GM19035 (cell line): ENCODE measurements around the gene GMPPA.

Experiments used
- ATAC-seq: cut with Tn5 transposase; IDR thresholded peaks from one replicate; pipeline ENCODE4 v1.9.1; 2021; ENCODE audit not compliant: unreplicated experiment

Gene GMPPA

DNA sequence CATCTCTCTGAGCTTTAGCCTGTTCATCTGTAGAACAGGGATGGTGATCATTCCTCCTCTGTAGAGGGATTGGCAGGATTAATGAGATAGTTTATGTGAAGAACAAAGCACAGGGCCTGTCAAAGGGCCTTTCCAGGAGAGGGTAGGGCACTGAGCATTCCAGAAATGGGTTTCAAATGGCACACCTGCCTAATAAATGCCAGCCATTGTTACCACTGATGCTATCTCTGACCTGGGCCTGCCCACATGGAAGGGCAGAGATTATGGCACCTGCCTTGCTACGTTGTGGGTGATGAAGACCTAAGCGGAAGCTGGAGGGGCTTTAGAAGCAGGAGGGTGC lies 31.0 kb upstream of the GMPPA start:
- no peak for ATAC-seq

DNA sequence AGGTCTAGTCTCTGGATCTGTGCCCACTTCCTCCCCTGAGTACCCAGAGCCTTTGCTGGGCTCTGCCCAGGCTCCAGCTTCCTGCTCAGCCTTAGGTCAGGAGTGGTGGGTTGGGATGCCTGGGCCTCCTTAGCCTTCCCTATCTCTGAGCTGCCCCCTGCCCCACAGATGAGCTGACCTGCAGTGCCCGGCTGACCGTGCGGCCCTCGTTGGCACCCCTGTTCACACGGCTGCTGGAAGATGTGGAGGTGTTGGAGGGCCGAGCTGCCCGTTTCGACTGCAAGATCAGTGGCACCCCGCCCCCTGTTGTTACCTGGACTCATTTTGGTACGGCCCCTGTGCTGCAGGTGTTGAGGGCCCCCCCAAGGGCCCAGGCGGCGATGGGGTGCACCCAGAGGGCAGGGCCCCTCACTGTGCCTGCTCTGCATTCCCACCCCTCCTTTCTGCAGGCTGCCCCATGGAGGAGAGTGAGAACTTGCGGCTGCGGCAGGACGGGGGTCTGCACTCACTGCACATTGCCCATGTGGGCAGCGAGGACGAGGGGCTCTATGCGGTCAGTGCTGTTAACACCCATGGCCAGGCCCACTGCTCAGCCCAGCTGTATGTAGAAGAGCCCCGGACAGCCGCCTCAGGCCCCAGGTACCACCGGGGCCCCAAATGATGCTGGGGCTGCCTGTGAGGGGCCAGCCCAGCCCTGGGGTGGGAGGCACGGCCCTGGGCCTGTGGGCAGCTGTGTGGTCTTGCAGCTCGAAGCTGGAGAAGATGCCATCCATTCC lies 30.1 kb upstream of the GMPPA start:
- ATAC-seq = no peak

DNA sequence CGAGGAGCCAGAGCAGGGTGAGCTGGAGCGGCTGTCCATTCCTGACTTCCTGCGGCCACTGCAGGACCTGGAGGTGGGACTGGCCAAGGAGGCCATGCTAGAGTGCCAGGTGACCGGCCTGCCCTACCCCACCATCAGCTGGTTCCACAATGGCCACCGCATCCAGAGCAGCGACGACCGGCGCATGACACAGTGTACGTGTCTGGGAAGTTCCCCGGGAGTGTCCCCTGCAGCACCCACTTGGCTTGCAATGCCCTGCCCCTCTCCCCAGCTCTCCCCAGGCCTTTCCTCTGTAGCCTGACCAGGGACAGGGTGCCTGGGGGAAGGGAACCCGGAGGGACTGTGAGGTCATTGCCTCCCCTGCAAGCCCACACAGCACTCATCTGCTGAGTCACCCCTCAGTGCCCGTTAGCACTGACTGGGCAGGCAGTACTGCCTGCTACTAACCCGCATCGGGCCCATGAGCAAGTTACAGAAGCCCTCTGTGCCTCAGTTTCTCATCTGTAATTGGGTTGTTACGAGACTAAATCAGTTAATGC lies 29.4 kb upstream of the GMPPA start:
- ATAC-seq = no peak

GRCh38 chr2:219470429-219470828 lies 28.3 kb upstream of the GMPPA start:
- no peak for ATAC-seq

- no peak for ATAC-seq
These were observed 27.0 kb upstream of the GMPPA start for GRCh38 chr2:219471476-219472371.

- ATAC-seq = no peak
These were observed 26.0 kb upstream of the GMPPA start for GRCh38 chr2:219472629-219473187.

- ATAC-seq = no peak
These were observed 25.2 kb upstream of the GMPPA start for GRCh38 chr2:219473511-219473910.

GRCh38 chr2:219474285-219475060 lies 24.2 kb upstream of the GMPPA start:
- no peak for ATAC-seq

GRCh38 chr2:219475278-219475677 lies 23.4 kb upstream of the GMPPA start:
- no peak for ATAC-seq

DNA sequence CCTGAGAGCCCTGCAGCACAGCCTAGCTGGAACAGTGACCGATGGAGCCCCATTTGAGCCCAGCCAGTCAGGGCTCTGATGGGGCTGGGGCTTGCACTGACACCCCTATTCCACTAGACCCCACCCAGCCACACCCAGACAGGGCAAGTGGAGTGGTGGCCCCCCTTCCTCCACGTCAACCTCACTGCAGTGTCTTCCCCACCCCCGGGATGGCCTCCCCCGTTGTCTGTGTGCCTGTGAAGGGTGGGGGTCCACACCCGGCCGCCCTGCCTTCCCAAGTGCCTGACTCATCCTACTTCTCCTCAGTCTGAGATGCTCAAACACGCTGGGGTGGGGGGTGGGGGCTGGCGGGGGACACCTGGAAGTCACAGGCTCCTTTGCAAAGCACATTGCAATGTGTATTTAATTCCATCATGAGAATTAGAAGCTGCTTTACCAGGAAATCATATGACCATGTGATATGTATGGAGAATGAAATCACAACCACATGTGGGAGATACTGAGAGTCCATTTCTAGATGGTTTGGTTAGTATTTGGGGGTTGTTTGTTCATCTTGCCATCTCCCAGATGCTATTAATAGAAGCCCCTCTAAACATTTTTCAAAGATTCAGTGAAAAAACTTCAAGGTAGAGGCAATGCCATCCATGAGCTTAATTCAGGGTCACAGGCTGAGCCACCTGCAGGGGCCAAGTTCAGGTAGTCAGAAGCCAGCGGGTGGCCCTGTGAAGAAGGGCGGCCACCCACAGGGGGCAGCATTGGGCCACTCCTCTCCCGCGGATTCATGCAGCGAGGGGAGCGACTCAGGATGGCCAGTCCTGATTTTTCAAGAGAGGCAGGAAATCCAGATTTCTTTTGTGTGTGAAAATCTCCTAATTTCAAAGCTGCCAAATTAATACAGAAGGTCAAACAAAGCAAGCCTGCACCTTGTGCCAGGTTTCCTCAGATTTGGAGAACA lies 22.7 kb upstream of the GMPPA start:
- no peak for ATAC-seq

- no peak for ATAC-seq
These were observed 22.0 kb upstream of the GMPPA start for GRCh38 chr2:219476652-219477151.

GRCh38 chr2:219477179-219477578 lies 21.5 kb upstream of the GMPPA start:
- ATAC-seq = no peak

DNA sequence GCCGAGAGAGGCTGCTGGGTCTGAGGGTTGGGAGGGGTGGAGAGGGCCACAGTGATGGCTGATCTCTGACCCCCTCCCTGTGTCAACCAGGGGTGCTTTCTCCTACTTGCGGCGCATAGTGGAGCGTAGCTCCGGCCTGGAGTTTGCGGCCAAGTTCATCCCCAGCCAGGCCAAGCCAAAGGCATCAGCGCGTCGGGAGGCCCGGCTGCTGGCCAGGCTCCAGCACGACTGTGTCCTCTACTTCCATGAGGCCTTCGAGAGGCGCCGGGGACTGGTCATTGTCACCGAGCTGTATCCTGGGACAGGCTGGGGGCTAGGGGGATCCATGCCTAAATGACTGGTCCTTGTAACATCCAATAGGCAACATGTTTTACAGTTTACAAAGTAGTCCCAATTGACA lies 20.9 kb upstream of the GMPPA start:
- no peak for ATAC-seq

- no peak for ATAC-seq
These were observed 19.8 kb upstream of the GMPPA start for GRCh38 chr2:219478916-219479315.

GRCh38 chr2:219480004-219480403 lies 18.7 kb upstream of the GMPPA start:
- no peak for ATAC-seq

DNA sequence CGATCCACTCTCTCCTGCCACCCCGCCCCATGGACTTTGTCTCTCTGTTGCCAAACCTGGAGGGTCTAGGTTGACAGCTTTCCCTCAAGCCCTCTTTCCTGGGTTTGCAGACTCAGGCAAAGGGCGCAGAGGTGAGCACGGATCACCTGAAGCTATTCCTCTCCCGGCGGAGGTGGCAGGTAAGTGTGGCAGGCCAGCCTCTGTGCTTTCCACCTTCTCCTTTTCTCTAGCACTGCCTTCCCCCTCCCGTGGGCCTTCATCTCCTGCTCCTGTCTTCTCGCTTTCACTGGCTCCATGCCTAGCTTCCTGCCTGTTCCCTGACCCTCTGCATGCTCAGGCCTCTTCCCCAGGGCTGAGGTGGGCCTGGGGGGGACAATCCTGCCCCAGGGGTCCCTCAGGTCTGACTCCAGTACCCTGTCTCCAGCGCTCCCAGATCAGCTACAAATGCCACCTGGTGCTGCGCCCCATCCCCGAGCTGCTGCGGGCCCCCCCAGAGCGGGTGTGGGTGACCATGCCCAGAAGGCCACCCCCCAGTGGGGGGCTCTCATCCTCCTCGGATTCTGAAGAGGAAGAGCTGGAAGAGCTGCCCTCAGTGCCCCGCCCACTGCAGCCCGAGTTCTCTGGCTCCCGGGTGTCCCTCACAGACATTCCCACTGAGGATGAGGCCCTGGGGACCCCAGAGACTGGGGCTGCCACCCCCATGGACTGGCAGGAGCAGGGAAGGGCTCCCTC lies 15.9 kb upstream of the GMPPA start:
- ATAC-seq = no peak

DNA sequence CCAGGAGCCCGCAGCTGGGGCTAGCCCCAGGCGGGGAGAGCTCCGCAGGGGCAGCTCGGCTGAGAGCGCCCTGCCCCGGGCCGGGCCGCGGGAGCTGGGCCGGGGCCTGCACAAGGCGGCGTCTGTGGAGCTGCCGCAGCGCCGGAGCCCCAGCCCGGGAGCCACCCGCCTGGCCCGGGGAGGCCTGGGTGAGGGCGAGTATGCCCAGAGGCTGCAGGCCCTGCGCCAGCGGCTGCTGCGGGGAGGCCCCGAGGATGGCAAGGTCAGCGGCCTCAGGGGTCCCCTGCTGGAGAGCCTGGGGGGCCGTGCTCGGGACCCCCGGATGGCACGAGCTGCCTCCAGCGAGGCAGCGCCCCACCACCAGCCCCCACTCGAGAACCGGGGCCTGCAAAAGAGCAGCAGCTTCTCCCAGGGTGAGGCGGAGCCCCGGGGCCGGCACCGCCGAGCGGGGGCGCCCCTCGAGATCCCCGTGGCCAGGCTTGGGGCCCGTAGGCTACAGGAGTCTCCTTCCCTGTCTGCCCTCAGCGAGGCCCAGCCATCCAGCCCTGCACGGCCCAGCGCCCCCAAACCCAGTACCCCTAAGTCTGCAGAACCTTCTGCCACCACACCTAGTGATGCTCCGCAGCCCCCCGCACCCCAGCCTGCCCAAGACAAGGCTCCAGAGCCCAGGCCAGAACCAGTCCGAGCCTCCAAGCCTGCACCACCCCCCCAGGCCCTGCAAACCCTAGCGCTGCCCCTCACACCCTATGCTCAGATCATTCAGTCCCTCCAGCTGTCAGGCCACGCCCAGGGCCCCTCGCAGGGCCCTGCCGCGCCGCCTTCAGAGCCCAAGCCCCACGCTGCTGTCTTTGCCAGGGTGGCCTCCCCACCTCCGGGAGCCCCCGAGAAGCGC lies 15.0 kb upstream of the GMPPA start:
- ATAC-seq = no peak
